Stimulated activated CD4-positive, alpha-beta T cell treated with anti-CD3 and anti-CD28 coated beads, TNF-alpha, amount 100 ng/mL, for 24 hours (primary cell): ENCODE data around the gene LIF.

ENCODE experiments used
- DNase-seq, 3 experiments: peaks; one replicate each; pipeline ENCODE4 v3.0.0-alpha.2; 2020; ENCODE audit warnings: low read depth in 3 of 3

The LIF gene

GRCh38 chr22:30190574-30190973 is 56.0 kb downstream of the LIF start:
- no peak for DNase-seq
